GM03348 (cell line): Measurements from ENCODE around the gene ABHD5.
"Not testable (repeated sequence)": the region's sequence is repeated elsewhere in the genome, so short reads cannot be mapped to it uniquely, and the experiment has no call there.

Experiments
- DNase-seq: peaks from one replicate; pipeline ENCODE4 v3.0.0; 2012; ENCODE audit warnings: low spot score

ABHD5 gene

GRCh38 chr3:43690400-43691119, at the start of gene ABHD5:
ABHD5 (plus strand) TSS chr3:43690938; CDS start chr3:43690993, 55 bp downstream.
- DNase-seq: peak; percentile 99

GRCh38 chr3:43641306-43642114, 49.2 kb upstream of the ABHD5 start:
- peak; percentile 39 for DNase-seq

GRCh38 chr3:43644443-43644842, 46.3 kb upstream of the ABHD5 start:
- DNase-seq: no peak

DNA sequence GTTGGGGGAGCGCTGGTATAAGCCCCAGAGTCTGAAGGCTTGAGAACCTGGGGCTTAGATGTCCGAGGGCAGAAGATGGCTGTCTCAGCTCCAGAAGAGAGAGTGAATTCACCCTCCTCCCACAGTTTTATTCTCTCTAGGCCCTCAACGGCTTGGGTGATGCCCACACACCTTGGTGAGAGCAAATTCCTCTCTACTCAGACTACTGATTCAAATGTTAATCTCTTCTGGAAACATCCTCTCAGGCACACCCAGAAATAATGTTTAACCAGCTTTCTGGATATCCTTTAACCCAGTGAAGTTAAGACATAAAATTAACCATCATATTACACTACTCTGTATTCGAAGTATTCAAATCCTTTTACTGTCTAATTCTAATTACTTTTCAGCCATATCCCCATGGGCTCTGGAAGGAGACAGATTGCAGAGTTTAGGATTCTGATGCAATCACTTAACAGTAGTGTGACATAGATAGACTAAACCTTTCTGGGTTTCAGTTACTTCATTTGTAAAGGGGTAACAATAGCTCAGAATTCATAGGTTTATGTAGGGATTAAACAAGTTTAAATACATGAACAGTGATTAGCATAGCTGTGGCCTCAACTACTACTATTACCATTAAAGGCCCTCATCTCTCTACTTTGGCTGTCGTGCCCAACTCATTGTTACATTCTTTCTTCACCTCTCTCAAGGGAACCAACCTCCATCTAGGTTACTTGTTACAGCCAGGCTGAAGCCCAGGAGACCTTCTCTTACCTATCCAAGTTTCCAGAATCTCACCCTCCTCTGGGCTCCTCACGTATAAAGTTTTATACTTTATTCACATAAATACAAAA, 43.2 kb upstream of the ABHD5 start:
- DNase-seq: peak; percentile 21

- DNase-seq: no peak
Measured at GRCh38 chr3:43648957-43649356, 41.8 kb upstream of the ABHD5 start.

DNA sequence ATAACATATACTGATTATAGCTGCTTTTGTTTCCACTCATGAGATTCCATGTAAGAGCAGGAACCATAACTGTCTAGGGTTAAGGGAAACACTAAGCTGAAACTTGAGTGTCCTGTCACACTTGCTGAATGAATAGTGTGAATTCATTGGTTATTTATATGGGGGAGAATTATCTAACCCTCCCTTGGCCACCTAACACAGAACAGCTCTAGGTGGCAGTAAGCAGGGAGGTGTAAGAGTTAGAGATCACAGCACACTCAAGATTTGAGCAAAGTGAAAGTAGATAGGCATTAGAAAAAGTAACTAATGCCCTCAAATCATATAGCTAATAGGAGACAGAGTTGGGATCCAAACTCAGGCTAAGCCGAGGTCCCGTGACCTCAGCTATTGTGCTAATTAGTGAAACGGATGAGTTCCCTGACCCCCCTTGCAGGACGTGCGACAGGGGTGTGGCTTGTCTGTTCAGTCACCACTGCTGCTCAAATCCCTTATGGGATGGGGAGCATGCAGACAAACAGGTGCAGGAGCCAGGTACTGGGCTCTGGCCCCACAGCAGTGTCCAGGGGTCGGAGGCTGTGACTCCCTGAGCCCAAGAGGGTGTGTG, 41.3 kb upstream of the ABHD5 start:
- DNase-seq: no peak

DNA sequence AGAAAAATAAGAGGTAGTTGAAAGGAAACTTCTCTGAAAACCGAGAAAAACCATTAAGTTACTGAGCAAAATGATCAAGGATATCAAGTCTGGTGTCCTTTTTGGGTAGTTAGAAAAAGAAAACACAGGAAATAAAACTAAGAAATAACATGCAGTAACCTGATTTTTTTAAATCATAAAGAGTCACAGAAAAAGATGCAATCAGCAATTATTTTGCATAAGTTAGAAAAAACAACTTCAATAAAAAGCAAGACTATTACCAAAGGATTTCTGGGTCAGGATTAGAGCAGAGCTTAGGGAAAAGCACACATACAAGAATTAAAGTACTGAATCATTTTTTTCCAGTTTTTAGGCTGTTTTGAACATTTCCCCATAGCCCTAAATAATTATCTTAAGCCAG, 40.4 kb upstream of the ABHD5 start:
- DNase-seq: no peak

DNA sequence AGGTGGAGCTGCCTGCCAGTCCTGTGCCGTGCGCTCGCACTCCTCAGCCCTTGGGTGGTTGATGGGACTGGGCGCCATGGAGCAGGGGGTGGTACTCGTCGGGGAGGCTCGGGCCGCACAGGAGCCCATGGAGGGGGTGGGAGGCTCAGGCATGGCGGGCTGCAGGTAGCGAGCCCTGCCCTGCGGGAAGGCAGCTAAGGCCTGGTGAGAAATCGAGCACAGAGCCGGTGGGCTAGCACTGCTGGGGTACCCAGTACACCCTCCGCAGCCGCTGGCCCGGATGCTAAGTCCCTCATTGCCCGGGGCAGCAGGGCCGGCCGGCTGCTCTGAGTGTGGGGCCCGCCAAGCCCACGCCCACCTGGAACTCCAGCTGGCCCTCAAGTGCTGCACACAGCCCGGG, 34.3 kb upstream of the ABHD5 start:
- not testable (repeated sequence) for DNase-seq

DNA sequence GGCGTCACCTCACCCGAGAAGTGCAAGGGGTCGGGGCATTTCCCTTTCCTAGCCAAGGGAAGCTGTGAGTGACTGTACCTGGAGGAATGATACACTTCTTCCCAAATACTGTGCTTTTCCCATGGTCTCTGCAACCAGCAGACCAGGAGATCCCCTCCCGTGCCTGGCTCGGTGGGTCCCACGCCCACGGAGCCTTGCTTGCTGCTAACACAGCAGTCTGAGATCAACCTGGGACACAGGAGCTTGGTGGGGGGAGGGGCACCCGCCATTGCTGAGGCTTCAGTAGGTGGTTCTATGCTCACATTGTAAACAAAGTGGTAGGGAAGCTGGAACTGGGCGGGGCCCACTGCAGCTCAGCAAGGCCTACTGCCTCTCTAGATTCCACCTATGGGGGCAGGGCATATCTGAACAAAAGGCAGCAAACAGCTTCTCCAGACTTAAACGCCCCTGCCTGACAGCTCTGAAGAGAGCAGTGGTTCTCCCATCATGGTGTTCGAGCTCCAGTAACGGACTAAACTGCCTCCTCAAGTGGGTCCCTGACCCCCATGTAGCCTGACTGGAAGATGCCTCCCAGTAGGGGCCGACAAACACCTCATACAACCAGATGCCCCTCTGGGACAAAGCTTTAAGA, 31.4 kb upstream of the ABHD5 start:
- DNase-seq: no peak

DNA sequence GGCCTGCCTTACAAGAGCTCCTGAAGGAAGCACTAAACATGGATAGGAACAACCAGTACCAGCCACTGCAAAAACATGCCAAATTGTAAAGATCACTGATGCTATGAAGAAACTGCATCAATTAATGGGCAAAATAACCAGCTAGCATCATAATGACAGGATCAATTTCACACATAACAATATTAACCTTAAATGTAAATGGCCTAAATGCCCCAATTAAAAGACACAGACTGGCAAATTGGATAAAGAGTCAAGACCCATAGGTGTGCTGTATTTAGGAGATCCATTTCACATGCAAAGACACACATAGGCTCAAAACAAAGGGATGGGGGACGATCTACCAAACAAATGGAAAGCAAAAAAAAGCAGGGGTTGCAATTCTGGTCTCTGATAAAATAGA, 29.4 kb upstream of the ABHD5 start:
- not testable (repeated sequence) for DNase-seq

DNA sequence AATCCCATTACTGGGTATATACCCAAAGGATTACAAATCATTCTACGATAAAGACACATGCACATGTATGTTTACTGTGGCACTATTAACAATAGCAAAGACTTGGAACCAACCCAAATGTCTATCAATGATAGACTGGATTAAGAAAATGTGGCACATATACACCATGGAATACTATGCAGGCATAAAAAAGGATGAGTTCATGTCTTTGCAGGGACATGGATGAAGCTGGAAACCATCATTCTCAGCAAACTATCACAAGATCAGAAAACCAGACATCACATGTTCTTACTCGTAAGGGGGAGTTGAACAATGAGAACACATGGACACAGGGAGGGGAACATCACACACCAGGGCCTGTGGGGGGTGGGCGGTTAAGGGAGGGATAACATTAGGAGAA, 25.7 kb upstream of the ABHD5 start:
- not testable (repeated sequence) for DNase-seq

DNA sequence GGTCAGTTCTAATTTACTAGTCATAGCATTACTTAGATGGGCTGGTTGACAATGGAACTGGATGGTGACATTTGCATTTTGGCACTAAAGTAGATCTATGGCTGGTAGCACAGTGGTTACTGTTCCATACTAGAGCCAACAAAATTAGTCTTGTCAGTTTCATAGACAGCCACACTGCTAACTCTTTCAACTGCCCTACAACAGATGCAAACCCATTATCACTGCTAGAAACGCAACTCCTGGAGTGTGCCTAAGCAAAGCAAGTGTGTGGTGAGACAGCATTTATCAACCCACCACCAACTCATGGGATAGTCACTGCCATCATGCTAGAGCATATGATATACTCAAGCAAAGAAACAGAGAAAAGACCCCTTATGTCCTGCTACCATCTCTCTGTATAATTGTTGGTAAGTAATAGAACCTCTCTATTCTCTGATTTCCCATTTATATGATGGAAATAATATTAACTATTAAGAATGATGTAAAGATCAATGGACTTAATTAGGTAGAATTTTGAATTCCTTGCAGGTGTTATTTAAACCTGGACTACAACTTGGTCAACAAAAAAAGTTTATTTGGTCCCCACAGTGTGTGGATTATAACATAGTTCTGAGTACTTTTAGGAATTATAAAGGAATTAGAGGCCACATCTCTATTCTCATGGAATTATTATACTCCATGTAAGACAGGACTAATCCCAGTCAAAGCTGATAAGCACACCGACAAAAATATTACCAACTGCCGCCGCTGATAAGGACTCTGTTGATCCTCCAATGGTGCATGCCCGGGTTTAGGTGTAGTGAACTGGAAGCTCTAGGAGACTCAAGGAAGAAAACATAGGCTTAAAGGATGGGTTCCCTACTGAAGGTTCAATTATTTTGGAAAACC, 19.9 kb upstream of the ABHD5 start:
- no peak for DNase-seq

DNA sequence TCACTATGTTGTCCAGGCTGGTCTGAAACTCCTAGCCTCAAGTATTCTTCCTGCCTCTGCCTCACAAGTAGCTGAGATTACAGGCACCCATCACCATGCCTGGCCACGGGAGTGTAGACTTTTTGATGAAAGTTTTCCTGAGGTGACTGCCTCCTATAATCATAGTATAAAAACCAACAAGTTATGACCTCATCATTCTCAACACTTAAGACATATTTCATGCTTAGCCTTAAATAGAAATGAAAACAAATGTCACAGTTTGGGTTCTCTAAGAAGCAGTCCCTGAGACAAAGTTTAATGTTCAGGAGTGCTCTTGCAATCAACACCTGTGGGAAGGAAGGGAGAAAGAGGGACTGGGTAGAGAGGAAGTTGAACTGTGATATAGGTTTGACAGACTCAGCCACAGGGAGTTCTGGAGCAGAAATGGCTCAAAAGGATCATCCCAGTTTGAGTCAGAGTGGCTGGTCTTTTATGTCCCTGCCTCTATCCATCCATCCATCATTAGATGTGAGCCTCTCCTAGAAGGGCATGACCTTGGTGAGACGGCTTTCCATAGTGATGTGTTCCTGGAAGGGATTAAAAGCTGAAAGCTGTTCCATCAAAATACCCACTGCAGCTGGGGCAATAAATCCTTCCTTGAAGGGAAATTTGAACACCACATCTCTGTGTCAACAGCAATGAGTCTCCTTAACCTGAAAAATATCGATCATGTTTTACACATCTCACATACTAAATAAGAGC, 16.2 kb upstream of the ABHD5 start:
- DNase-seq: no peak

DNA sequence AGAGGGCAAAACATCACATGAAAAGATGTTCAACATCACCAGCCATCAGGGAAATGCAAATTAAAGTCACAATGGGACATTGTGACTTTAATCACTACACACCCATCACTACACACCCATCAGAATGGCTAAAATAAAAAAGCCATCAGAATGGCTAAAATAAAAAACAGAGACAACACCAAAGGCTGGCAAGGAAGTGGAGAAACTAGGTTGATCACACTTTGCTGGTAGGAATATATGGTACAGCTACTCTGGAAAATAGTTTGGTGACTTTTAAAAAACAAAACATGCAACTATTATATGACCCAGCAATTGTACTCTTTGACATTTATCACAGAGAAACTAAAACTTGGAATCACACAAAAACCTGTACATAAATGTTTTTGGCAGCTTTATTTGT, 15.1 kb upstream of the ABHD5 start:
- DNase-seq: no peak

- no peak for DNase-seq
Measured at GRCh38 chr3:43676441-43676840, 14.3 kb upstream of the ABHD5 start.

DNA sequence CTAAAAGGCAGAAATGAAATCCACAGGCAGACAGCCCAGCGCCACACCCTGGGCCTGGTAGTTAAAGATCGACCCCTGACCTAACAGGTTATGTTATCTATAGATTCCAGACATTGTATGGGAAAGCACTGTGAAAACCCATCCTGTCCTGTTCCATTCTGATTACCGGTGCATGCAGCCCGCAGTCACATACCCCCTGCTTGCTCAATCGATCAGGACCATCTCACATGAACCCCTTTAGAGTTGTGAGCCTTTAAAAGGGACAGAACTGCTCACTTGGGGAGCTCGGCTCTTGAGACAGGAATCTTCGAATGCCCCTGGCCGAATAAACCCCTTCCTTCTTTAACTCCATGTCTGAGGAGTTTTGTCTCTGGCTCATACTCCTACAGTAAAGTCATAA, 12.4 kb upstream of the ABHD5 start:
- DNase-seq: not testable (repeated sequence)

GRCh38 chr3:43678887-43679449, 11.8 kb upstream of the ABHD5 start:
- not testable (repeated sequence) for DNase-seq

- not testable (repeated sequence) for DNase-seq
Measured at GRCh38 chr3:43680857-43681256, 9.9 kb upstream of the ABHD5 start.

GRCh38 chr3:43684944-43685343, 5.8 kb upstream of the ABHD5 start:
- DNase-seq: no peak

DNA sequence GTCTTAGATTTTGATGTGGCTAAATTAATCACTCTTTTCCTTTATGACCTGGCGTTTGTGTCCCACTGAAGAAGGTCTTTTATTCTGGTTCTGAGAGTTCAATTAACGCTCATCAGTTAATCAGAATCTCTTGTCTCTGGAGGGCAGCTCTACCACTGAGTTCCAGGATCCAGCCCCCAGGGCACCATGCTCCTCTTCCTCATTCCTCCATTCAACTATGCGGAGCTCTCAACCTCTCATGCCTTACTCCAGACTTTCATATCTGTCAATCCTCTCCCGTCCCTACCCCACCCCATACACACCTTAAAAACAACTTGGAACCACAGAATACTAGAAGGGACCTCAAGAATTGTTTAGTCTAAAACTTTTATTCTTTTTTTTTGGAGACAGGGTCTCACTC, 4.8 kb upstream of the ABHD5 start:
- DNase-seq: no peak
